Myocyte (in vitro differentiated cells): ENCODE data around the gene PLK5. TPM values are rescaled to one million over a fixed set of nuclear protein-coding genes. Genes with fewer than 3 reads are reported as not detected.

Experiments used
- DNase-seq: peaks from one replicate; pipeline ENCODE4 v3.0.0-alpha.2; 2012; ENCODE audit warnings: low read depth
- total RNA-seq: library from RNA; depleted of rRNA; stranded (reverse); fragments of >200 nt; gene quantifications from 2 replicates; pipeline ENCODE4 v1.2.3, GENCODE V29; 2014

Gene PLK5
- total RNA-seq, 1 donor from 2014 or later = not detected

GRCh38 chr19:1576242-1577089 is 52.6 kb downstream of the PLK5 start:
- no peak for DNase-seq

- no peak for DNase-seq
These were observed 53.4 kb downstream of the PLK5 start for GRCh38 chr19:1577090-1577928.

GRCh38 chr19:1577929-1578618 is 54.2 kb downstream of the PLK5 start:
- DNase-seq = no peak

GRCh38 chr19:1579222-1579621 is 55.3 kb downstream of the PLK5 start:
- DNase-seq = no peak

- no peak for DNase-seq
These were observed 56.5 kb downstream of the PLK5 start for GRCh38 chr19:1580382-1580781.

- no peak for DNase-seq
These were observed 57.1 kb downstream of the PLK5 start for GRCh38 chr19:1580957-1581356.

GRCh38 chr19:1582201-1582600 is 58.3 kb downstream of the PLK5 start:
- no peak for DNase-seq

- no peak for DNase-seq
These were observed 60.8 kb downstream of the PLK5 start for GRCh38 chr19:1584500-1585242.

- no peak for DNase-seq
These were observed 61.3 kb downstream of the PLK5 start for GRCh38 chr19:1585243-1585580.

Other genes starting within 250 kb of the PLK5 start
- gene FAM174C, start 248.5 kb upstream of the PLK5 start, total RNA-seq = 33.8 and 55.3 TPM in 2 replicates
- gene EFNA2, start 238.2 kb upstream of the PLK5 start, total RNA-seq = not detected in 2 replicates
- gene NDUFS7, start 140.2 kb upstream of the PLK5 start, total RNA-seq = 104 and 124 TPM in 2 replicates
- gene GAMT, start 122.5 kb upstream of the PLK5 start, total RNA-seq = 147 and 191 TPM in 2 replicates
- gene DAZAP1, start 116.5 kb upstream of the PLK5 start, total RNA-seq = 48.2 and 61.5 TPM in 2 replicates
- 1,600 and 2,923 TPM in 2 replicates for gene RPS15, start 85.7 kb upstream of the PLK5 start, total RNA-seq
- 0.53 and 1.9 TPM in 2 replicates for gene APC2, start 74.0 kb upstream of the PLK5 start, total RNA-seq
- gene C19orf25, start 44.9 kb upstream of the PLK5 start, total RNA-seq = 37.6 and 53.1 TPM in 2 replicates
- gene PCSK4, start 33.7 kb upstream of the PLK5 start, total RNA-seq = 7.1 and 8.5 TPM in 2 replicates
- gene REEP6, start 32.9 kb upstream of the PLK5 start, total RNA-seq = 4.3 and 7.4 TPM in 2 replicates
- 9.7 and 9.8 TPM in 2 replicates for gene ADAMTSL5, start 11.1 kb upstream of the PLK5 start, total RNA-seq
- 44.0 and 45.3 TPM in 2 replicates for gene MEX3D, start 44.2 kb downstream of the PLK5 start, total RNA-seq
- 186 and 193 TPM in 2 replicates for gene MBD3, start 68.8 kb downstream of the PLK5 start, total RNA-seq
- gene UQCR11, start 81.4 kb downstream of the PLK5 start, total RNA-seq = 70.9 and 73.3 TPM in 2 replicates
- gene TCF3, start 128.5 kb downstream of the PLK5 start, total RNA-seq = 124 and 141 TPM in 2 replicates
- gene ONECUT3, start 229.4 kb downstream of the PLK5 start, total RNA-seq = not detected in 2 replicates